DOHH2 (cell line): ENCODE measurements around the gene TXNDC11.

ENCODE experiments used
- H3F3A ChIP-seq: fragments of 200-600 bp; sonication (generic), shearing (Covaris generic); 2 replicates; pipeline ENCODE4 v1.6.0; 2016; ENCODE audit warnings: antibody characterized with exemption, mild to moderate bottlenecking; ENCODE audit not compliant: control insufficient read depth, insufficient read depth
- H3K27ac ChIP-seq: fragments of 200-600 bp; sonication (generic); 2 replicates; pipeline ENCODE4 v1.5.1; 2014; ENCODE audit warnings: low read depth, mild to moderate bottlenecking, low read length, moderate library complexity
- H3K27me3 ChIP-seq: fragments of 200-600 bp; sonication (generic); 2 replicates; pipeline ENCODE4 v1.6.1; 2014; ENCODE audit warnings: mild to moderate bottlenecking, low read length, mixed read lengths; ENCODE audit not compliant: control insufficient read depth
- H3K36me3 ChIP-seq: fragments of 200-600 bp; sonication (generic); 2 replicates; pipeline ENCODE4 v1.6.1; 2014; ENCODE audit warnings: mild to moderate bottlenecking, low read length, moderate library complexity, mixed read lengths; ENCODE audit not compliant: control insufficient read depth
- H3K4me1 ChIP-seq: fragments of 200-600 bp; sonication (generic); 2 replicates; pipeline ENCODE4 v1.6.1; 2014; ENCODE audit warnings: mild to moderate bottlenecking, low read length, mixed read lengths; ENCODE audit not compliant: control insufficient read depth
- H3K4me2 ChIP-seq: fragments of 200-600 bp; sonication (generic); 2 replicates; pipeline ENCODE4 v1.6.0; 2014; ENCODE audit warnings: mild to moderate bottlenecking, low read length, moderate library complexity
- H3K4me3 ChIP-seq: fragments of 200-600 bp; sonication (generic); 2 replicates; pipeline ENCODE4 v1.5.1; 2014; ENCODE audit warnings: mild to moderate bottlenecking, low read length, mixed read lengths
- H3K79me2 ChIP-seq: fragments of 200-600 bp; sonication (generic); 2 replicates; pipeline ENCODE4 v1.6.1; 2014; ENCODE audit warnings: mild to moderate bottlenecking, low read length, mixed read lengths; ENCODE audit not compliant: control insufficient read depth
- H3K9me2 ChIP-seq: fragments of 200-600 bp; sonication (generic); replicated peaks from 2 replicates; pipeline ENCODE4 v1.6.1; 2014; ENCODE audit warnings: mild to moderate bottlenecking, low read length, mixed read lengths; ENCODE audit not compliant: control insufficient read depth
- H3K9me3 ChIP-seq: fragments of 200-600 bp; sonication (generic); 2 replicates; pipeline ENCODE4 v1.6.1; 2014; ENCODE audit warnings: antibody characterized with exemption, low read length, mixed read lengths; ENCODE audit not compliant: control insufficient read depth, insufficient read depth
- H4K20me1 ChIP-seq: fragments of 200-600 bp; sonication (generic); 2 replicates; pipeline ENCODE4 v1.6.0; 2014; ENCODE audit warnings: low read depth, mild to moderate bottlenecking, antibody characterized with exemption, low read length, moderate library complexity; ENCODE audit not compliant: control insufficient read depth, insufficient read depth
- EZH2phosphoT487 ChIP-seq: fragments of 200-600 bp; sonication (generic); IDR thresholded peaks from 2 replicates; pipeline ENCODE4 v1.6.1; 2017; ENCODE audit warnings: borderline replicate concordance, mild to moderate bottlenecking, antibody characterized with exemption, low read length, moderate library complexity, mixed read lengths
- TF ChIP-seq, protein P1 (sequence below): fragments of 200-600 bp; sonication (generic); IDR thresholded peaks from one replicate; pipeline ENCODE4 v1.5.1; 2014; ENCODE audit warnings: antibody characterized with exemption, mild to moderate bottlenecking, low read depth, low read length; ENCODE audit not compliant: poor library complexity, severe bottlenecking

The TXNDC11 gene

DNA sequence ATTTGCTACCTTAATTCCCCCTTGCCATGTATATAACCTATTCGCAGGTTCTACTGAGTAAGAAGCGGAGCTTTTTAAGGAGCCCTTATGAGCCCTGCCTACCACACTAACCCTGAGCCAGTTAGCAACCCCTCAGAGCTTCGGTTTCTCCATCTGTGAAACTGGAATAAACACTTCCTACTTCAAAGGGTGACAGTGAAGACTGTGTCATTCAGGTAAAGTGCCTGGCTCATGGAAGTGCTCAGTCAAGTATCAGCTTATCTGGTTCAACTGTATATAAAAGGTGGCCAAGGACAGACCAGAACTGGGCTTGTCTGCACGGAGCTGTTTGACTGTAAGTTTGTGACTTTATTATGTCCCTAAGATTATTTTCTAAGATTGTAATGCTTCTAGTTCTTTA, 31.0 kb downstream of the TXNDC11 start:
- H3K4me1 ChIP-seq: peaks cover 46% of the 10 kb centered on the region
- peaks cover 8% of the 10 kb centered on the region for H3K79me2 ChIP-seq
- no peaks in the 10 kb centered on the region for H3K27me3 ChIP-seq
- peaks cover 56% of the 10 kb centered on the region for H3K36me3 ChIP-seq
- no peak overlapping the region for H3K4me3 ChIP-seq
- no peaks in the 10 kb centered on the region for H4K20me1 ChIP-seq
- no peaks in the 10 kb centered on the region for H3K9me3 ChIP-seq
- H3F3A ChIP-seq: peaks cover 15% of the 10 kb centered on the region
- H3K27ac ChIP-seq: no peak overlapping the region
- TF ChIP-seq EZH2phosphoT487: no peak
- TF ChIP-seq, protein P1, sequence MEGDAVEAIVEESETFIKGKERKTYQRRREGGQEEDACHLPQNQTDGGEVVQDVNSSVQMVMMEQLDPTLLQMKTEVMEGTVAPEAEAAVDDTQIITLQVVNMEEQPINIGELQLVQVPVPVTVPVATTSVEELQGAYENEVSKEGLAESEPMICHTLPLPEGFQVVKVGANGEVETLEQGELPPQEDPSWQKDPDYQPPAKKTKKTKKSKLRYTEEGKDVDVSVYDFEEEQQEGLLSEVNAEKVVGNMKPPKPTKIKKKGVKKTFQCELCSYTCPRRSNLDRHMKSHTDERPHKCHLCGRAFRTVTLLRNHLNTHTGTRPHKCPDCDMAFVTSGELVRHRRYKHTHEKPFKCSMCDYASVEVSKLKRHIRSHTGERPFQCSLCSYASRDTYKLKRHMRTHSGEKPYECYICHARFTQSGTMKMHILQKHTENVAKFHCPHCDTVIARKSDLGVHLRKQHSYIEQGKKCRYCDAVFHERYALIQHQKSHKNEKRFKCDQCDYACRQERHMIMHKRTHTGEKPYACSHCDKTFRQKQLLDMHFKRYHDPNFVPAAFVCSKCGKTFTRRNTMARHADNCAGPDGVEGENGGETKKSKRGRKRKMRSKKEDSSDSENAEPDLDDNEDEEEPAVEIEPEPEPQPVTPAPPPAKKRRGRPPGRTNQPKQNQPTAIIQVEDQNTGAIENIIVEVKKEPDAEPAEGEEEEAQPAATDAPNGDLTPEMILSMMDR: no peak
- no peak overlapping the region for H3K4me2 ChIP-seq
- H3K9me2 ChIP-seq: no peaks in the 10 kb centered on the region

DNA sequence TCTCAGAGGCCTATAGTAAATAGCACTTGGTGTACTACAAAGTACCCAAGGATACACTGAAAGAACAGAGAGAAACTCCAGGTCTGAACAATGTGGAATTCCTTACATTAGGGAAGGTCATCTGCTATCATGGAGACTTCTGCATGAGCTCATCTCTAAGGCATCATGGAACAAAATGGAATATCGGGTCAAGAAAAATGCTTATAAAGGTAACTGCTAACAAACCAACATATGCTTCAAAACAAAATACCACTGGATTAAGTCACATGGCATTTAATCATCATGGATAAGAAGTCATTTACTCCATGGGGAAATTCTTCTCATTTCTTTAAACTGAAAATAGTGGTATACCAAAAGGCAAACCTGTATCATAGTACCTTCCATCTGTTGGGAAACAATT, 34.2 kb downstream of the TXNDC11 start:
- no peaks in the 10 kb centered on the region for H3K9me2 ChIP-seq
- TF ChIP-seq EZH2phosphoT487: no peak
- TF ChIP-seq, protein P1: no peak
- no peaks in the 10 kb centered on the region for H4K20me1 ChIP-seq
- H3K27me3 ChIP-seq: no peaks in the 10 kb centered on the region
- H3K36me3 ChIP-seq: peaks cover 38% of the 10 kb centered on the region
- 0 out of 2 replicates have a peak, but pooled peaks cover 3% of the 10 kb centered on the region for H3F3A ChIP-seq
- H3K79me2 ChIP-seq: peaks cover 3% of the 10 kb centered on the region; the same call in 1 of the 2 replicates
- H3K4me1 ChIP-seq: peaks cover 24% of the 10 kb centered on the region
- no peak overlapping the region for H3K4me2 ChIP-seq
- H3K4me3 ChIP-seq: no peak overlapping the region
- H3K9me3 ChIP-seq: no peaks in the 10 kb centered on the region
- no peak overlapping the region for H3K27ac ChIP-seq

DNA sequence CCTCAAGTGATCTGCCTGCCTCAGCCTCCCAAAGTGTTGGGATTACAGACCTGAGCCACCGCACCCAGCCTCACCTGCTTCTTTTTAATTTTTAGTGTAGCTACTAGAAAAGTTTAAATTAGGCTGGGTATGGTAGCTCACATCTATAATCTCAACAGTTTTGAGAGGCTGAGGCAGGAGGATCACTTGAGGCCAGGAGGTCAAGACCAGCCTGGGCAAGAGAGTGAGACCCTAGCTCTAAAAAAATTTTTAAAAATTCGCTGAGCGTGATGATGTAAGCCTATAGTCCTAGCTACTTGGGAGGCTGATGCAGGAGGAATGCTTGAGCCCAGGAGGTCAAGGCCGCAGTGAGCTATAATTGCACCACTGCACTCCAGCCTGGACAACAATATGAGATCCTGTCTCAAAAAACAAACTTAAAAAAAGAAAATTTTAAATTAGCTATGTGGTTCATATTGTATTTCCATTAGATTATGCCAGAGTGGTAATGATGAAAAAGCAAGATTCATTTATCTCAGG, 34.9 kb downstream of the TXNDC11 start:
- no peak overlapping the region for H3K4me2 ChIP-seq
- no peak overlapping the region for H3K27ac ChIP-seq
- peaks cover 3% of the 10 kb centered on the region; the same call in 1 of the 2 replicates for H3K79me2 ChIP-seq
- H3K9me3 ChIP-seq: no peaks in the 10 kb centered on the region
- TF ChIP-seq EZH2phosphoT487: no peak
- TF ChIP-seq, protein P1: no peak
- no peak overlapping the region for H3K4me3 ChIP-seq
- H3K36me3 ChIP-seq: peaks cover 35% of the 10 kb centered on the region
- H3K4me1 ChIP-seq: peaks cover 24% of the 10 kb centered on the region
- no peaks in the 10 kb centered on the region for H3K27me3 ChIP-seq
- no peaks in the 10 kb centered on the region for H4K20me1 ChIP-seq
- H3F3A ChIP-seq: 0 out of 2 replicates have a peak, but pooled peaks cover 3% of the 10 kb centered on the region
- H3K9me2 ChIP-seq: no peaks in the 10 kb centered on the region
